GM12874 (cell line): Measurements from ENCODE around the gene ATP10A.

Experiments used
- CTCF ChIP-seq: IDR thresholded peaks from 2 replicates; pipeline ENCODE4 v1.5.1; 2011; ENCODE audit warnings: low read depth, mild to moderate bottlenecking, control low read depth, low read length, moderate library complexity; ENCODE audit not compliant: insufficient read depth

Gene ATP10A

GRCh38 chr15:25901811-25902605 lies 38.9 kb upstream of the ATP10A start:
- no peak for TF ChIP-seq CTCF

DNA sequence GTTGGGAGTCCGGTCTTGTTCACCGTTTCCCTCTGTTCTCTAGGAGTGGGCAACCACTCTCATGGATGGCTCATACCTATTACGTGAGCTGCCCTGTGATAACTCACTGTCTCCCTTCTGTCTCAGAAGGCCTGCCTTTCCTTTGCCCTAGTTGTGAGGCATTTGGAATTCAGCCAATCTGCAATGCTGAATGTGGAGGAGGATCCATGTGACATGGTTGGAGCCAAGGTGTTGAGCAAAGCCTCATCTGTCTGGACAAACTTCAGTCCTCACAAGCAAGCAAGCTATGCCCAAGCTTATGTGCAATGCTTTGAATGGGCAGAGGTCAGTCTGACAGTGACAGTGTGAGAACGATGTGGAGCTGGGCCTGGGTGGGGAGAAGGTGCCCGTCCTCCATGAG lies 37.8 kb upstream of the ATP10A start:
- no peak for TF ChIP-seq CTCF

DNA sequence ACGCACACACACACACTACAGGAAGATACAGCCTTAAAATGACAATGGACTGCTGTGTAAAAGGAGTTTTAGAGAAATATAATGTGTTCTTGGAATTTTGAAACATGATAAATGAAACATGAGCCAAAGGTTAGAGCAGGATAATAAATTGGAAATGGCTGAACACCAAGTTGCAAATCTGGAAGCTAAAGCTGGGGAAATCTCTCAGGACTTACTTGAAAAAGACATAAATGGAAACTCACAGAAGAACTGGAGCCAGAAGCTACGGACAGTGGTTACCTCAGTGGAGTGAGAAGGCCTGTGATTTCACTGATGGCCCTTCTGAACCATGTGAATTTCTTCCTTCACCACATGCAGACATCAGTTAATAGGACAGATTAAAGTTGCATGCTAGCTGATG lies 37.3 kb upstream of the ATP10A start:
- no peak for TF ChIP-seq CTCF

DNA sequence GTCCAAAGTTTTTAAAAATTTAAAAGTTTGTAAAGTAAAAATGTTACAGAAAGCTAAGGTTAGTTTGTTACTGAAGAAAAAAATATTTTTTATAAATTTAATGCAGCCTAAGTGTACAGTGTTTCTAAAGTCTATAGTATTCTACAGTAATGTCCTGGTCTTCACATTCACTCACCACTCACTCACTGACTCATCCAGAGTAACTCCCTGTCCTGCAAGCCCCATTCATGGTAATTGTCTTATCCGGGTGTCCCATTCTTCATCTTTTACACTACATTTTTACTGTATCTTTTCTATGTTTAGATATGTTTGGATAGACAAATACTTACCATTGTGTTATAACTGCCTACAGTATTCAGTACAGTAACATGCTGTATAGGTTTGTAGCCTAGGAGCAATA lies 36.7 kb upstream of the ATP10A start:
- no peak for TF ChIP-seq CTCF

DNA sequence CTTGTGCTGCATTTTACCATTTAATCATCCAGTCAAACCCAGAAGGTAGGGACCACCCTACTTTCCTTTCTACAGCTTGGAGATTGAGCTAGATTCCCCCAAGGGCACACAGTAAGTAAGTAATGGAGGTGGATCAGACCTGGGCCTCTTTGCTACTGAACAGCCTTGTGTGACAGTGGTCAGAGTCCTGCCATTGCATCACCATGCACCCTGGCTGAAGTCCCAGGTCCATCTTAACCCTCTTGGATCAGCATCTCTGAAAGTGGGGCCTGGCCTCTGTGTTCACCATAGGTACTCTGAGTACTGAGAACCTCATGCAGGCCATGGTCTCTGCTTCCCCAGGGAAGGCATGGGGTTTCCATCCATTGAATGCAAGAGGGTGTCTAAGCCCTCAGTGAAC lies 34.5 kb upstream of the ATP10A start:
- no peak for TF ChIP-seq CTCF

GRCh38 chr15:25894371-25894902 lies 31.3 kb upstream of the ATP10A start:
- no peak for TF ChIP-seq CTCF

GRCh38 chr15:25893596-25893995 lies 30.5 kb upstream of the ATP10A start:
- no peak for TF ChIP-seq CTCF
